ENCODE results near the gene PCYT1A. TPM values are rescaled to one million over a fixed set of nuclear protein-coding genes. Genes with fewer than 3 reads are reported as not detected.

PCYT1A gene
- total RNA-seq, 1 experiment from 2014 or later, result 91.2 TPM

- H3K4me3 ChIP-seq, result no peak overlapping the region
- POLR2A ChIA-PET (ENCODE audit: unreplicated experiment), result interaction anchor here (0.6 to 0.8 kb wide), 2 partner anchors 175 to 725 kb away, joined by 6 to 8 read pairs; no protein-coding TSS in a partner anchor
- H3K79me2 ChIP-seq (ENCODE audit: low read depth), result no peaks in the 10 kb centered on the region
- H3K4me2 ChIP-seq, result peak overlapping the region; percentile 48
- H2AFZ ChIP-seq, result no peak overlapping the region
- H3F3A ChIP-seq (ENCODE audit: insufficient read depth, low read depth), result no peaks in the 10 kb centered on the region
- no peak overlapping the region for H3K27ac ChIP-seq
- no peaks in the 10 kb centered on the region for H3K9me3 ChIP-seq (ENCODE audit: insufficient read depth, low read depth)
- BruUV-seq (replicated peaks), result no TSS peak
- no peaks in the 10 kb centered on the region for H3K9me2 ChIP-seq (ENCODE audit: insufficient read depth)
- no peaks in the 10 kb centered on the region for H3K27me3 ChIP-seq (ENCODE audit: insufficient read depth, low read depth)
- no peaks in the 10 kb centered on the region for H4K20me1 ChIP-seq (ENCODE audit: insufficient read depth)
- peaks cover 12% of the 10 kb centered on the region for H3K4me1 ChIP-seq (replicated peaks; ENCODE audit: insufficient read depth)
- H3K36me3 ChIP-seq (ENCODE audit: low read depth), result no peaks in the 10 kb centered on the region
- TF ChIP-seq EZH2 (IDR thresholded peaks at IDR 0.05; ENCODE audit: low read depth), result no peak
- TF ChIP-seq, protein P1, sequence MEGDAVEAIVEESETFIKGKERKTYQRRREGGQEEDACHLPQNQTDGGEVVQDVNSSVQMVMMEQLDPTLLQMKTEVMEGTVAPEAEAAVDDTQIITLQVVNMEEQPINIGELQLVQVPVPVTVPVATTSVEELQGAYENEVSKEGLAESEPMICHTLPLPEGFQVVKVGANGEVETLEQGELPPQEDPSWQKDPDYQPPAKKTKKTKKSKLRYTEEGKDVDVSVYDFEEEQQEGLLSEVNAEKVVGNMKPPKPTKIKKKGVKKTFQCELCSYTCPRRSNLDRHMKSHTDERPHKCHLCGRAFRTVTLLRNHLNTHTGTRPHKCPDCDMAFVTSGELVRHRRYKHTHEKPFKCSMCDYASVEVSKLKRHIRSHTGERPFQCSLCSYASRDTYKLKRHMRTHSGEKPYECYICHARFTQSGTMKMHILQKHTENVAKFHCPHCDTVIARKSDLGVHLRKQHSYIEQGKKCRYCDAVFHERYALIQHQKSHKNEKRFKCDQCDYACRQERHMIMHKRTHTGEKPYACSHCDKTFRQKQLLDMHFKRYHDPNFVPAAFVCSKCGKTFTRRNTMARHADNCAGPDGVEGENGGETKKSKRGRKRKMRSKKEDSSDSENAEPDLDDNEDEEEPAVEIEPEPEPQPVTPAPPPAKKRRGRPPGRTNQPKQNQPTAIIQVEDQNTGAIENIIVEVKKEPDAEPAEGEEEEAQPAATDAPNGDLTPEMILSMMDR (conservative IDR thresholded peaks at IDR 0.05), result no peak
- no peak for DNase-seq
- intact Hi-C loops (cut with micrococcal nuclease; ENCODE audit: unreplicated experiment), result loop anchor here (5.0 kb wide), 1 partner anchor 121 kb away; the partner anchor contains the start of gene TM4SF19
- CTCF ChIA-PET, result interaction anchor here (0.6 kb wide), 2 partner anchors 143 to 305 kb away, joined by 3 to 5 read pairs; no protein-coding TSS in a partner anchor
These were observed 70.8 kb downstream of the PCYT1A start for GRCh38 chr3:196216681-196217211.

DNA sequence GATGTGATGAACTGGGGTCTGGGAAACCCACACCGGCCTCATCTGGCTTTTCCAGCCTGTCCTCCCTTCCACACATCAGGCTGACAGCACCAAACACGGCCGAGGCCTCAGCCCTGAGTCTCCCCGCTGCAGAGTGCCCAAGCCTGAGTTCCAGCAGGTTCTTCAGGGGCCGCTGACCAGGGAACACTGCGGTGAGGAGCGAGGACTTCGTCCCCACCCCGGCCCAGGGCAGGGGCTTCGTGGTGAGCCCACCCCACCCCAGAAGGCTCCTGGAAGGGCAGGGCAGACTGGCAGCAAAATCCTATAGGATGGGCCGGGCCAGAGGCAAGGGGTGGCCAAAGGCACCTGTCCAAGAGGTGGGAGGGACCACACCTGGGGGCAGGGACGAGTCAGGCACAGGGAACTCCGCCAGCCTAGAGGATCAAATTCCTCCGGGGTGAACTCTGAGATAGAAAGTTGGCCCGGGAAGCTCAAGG is 71.4 kb downstream of the PCYT1A start, which contains the start of gene SLC51A:
TSS of gene SLC51A (plus strand) at position 446 of the 476 bp plus-strand sequence. CDS start 179 bp downstream, outside the sequence.
- H3K27ac ChIP-seq, result no peak within 1 kb of the TSS
- no peaks in the 10 kb centered on the region for H3K36me3 ChIP-seq (ENCODE audit: low read depth)
- H3K4me1 ChIP-seq (replicated peaks; ENCODE audit: insufficient read depth), result peaks cover 12% of the 10 kb centered on the region
- no peaks in the 10 kb centered on the region for H3K9me3 ChIP-seq (ENCODE audit: insufficient read depth, low read depth)
- H3K79me2 ChIP-seq (ENCODE audit: low read depth), result no peaks in the 10 kb centered on the region
- ChIA-PET POLR2A (ENCODE audit: unreplicated experiment) (interaction anchor here (0.6 to 0.8 kb wide), 4 partner anchors 137 to 726 kb away, joined by 5 to 16 read pairs (median 7); no protein-coding TSS in a partner anchor), CTCF (interaction anchor here (0.5 to 0.6 kb wide), 2 partner anchors 81 to 142 kb away, joined by 3 to 4 read pairs; no protein-coding TSS in a partner anchor)
- peak within 1 kb of the TSS; percentile 48 for H3K4me2 ChIP-seq
- H3K4me3 ChIP-seq, result no peak within 1 kb of the TSS
- no peaks in the 10 kb centered on the region for H3K9me2 ChIP-seq (ENCODE audit: insufficient read depth)
- intact Hi-C loops (cut with micrococcal nuclease; ENCODE audit: unreplicated experiment), result loop anchor here (5.0 kb wide), 1 partner anchor 121 kb away; the partner anchor contains the start of gene TM4SF19
- H3F3A ChIP-seq (ENCODE audit: insufficient read depth, low read depth), result no peaks in the 10 kb centered on the region
- no peaks in the 10 kb centered on the region for H4K20me1 ChIP-seq (ENCODE audit: insufficient read depth)
- no peak for TF ChIP-seq EZH2 (IDR thresholded peaks at IDR 0.05; ENCODE audit: low read depth)
- TF ChIP-seq, protein P1 (conservative IDR thresholded peaks at IDR 0.05), result no peak
- no peaks in the 10 kb centered on the region for H3K27me3 ChIP-seq (ENCODE audit: insufficient read depth, low read depth)
- BruUV-seq (replicated peaks), result no TSS peak
- no peak within 1 kb of the TSS for H2AFZ ChIP-seq
- DNase-seq, result peak; percentile 66 to 84

GRCh38 chr3:196215493-196216020 is 72.0 kb downstream of the PCYT1A start:
- H3K27ac ChIP-seq, result no peak overlapping the region
- H3K36me3 ChIP-seq (ENCODE audit: low read depth), result no peaks in the 10 kb centered on the region
- no peak for DNase-seq
- intact Hi-C loops (cut with micrococcal nuclease; ENCODE audit: unreplicated experiment), result loop anchor here (5.0 kb wide), 1 partner anchor 122 kb away; the partner anchor contains the start of gene TM4SF19
- no peaks in the 10 kb centered on the region for H3K79me2 ChIP-seq (ENCODE audit: low read depth)
- BruUV-seq (replicated peaks), result no TSS peak
- no peaks in the 10 kb centered on the region for H3F3A ChIP-seq (ENCODE audit: insufficient read depth, low read depth)
- CTCF ChIA-PET, result interaction anchor here (0.5 kb wide), 1 partner anchor 81 kb away, joined by 4 read pairs; no protein-coding TSS in a partner anchor
- H3K9me2 ChIP-seq (ENCODE audit: insufficient read depth), result no peaks in the 10 kb centered on the region
- no peak for TF ChIP-seq EZH2 (IDR thresholded peaks at IDR 0.05; ENCODE audit: low read depth)
- TF ChIP-seq, protein P1 (conservative IDR thresholded peaks at IDR 0.05), result no peak
- no peak overlapping the region for H3K4me2 ChIP-seq
- no peak overlapping the region for H3K4me3 ChIP-seq
- peaks cover 12% of the 10 kb centered on the region for H3K4me1 ChIP-seq (replicated peaks; ENCODE audit: insufficient read depth)
- POLR2A ChIA-PET (ENCODE audit: unreplicated experiment), result no interaction called here
- H3K27me3 ChIP-seq (ENCODE audit: insufficient read depth, low read depth), result no peaks in the 10 kb centered on the region
- H4K20me1 ChIP-seq (ENCODE audit: insufficient read depth), result no peaks in the 10 kb centered on the region
- H2AFZ ChIP-seq, result no peak overlapping the region
- no peaks in the 10 kb centered on the region for H3K9me3 ChIP-seq (ENCODE audit: insufficient read depth, low read depth)
